Measurements from ENCODE around the gene DAB1. TPM values are rescaled to one million over a fixed set of nuclear protein-coding genes. Genes with fewer than 3 reads are reported as not detected.

DAB1 gene
- total RNA-seq, 1 donor from 2014 or later = 1.6 TPM

- Mint-ChIP-seq H3K4me3 (ENCODE audit: unreplicated experiment) (no peak overlapping the region), H3K36me3 (ENCODE audit: low read depth, unreplicated experiment) (no peaks in the 10 kb centered on the region), H3K27ac (ENCODE audit: unreplicated experiment) (no peak overlapping the region), H3K27me3 (ENCODE audit: low read depth, unreplicated experiment) (peaks cover 15% of the 10 kb centered on the region), H3K4me1 (ENCODE audit: low read depth, unreplicated experiment) (no peaks in the 10 kb centered on the region), H3K9me3 (ENCODE audit: unreplicated experiment) (no peaks in the 10 kb centered on the region)
- Histone ChIP-seq H4K20me1 (ENCODE audit: insufficient read depth, low read length) (no peaks in the 10 kb centered on the region), H3K4me2 (ENCODE audit: low read length) (no peak overlapping the region), H3K9ac (ENCODE audit: low read length) (no peak overlapping the region), H3K36me3 (ENCODE audit: insufficient read depth, low read length) (no peaks in the 10 kb centered on the region), H3K79me2 (ENCODE audit: insufficient read depth, low read length) (no peaks in the 10 kb centered on the region), H3K4me3 (ENCODE audit: insufficient read depth, low read depth, low read length) (no peak overlapping the region), H2AFZ (ENCODE audit: low read depth, low read length) (no peak overlapping the region), H3K4me1 (ENCODE audit: insufficient read depth, low read length) (no peaks in the 10 kb centered on the region), H3K9me3 (ENCODE audit: insufficient read depth, low read depth, low read length) (no peaks in the 10 kb centered on the region), H3K27me3 (ENCODE audit: insufficient read depth, low read length) (no peaks in the 10 kb centered on the region), H3K27ac (ENCODE audit: low read depth, low read length) (no peak overlapping the region)
- TF ChIP-seq EZH2 (IDR thresholded peaks at IDR 0.05; ENCODE audit: insufficient read depth, low read length) (no peak), CTCF (IDR thresholded peaks at IDR 0.05; ENCODE audit: insufficient read depth, low read depth, low read length) (no peak)
- DNase-seq (ENCODE audit: low read depth) (no peak), FAIRE-seq (no peak)
Observed at GRCh38 chr1:57325536-57325935, 98.3 kb downstream of the DAB1 start.

- Histone ChIP-seq H3K4me2 (ENCODE audit: low read length) (no peak overlapping the region), H3K4me1 (ENCODE audit: insufficient read depth, low read length) (no peaks in the 10 kb centered on the region), H3K9ac (ENCODE audit: low read length) (no peak overlapping the region), H3K36me3 (ENCODE audit: insufficient read depth, low read length) (no peaks in the 10 kb centered on the region), H3K4me3 (ENCODE audit: insufficient read depth, low read depth, low read length) (no peak overlapping the region), H3K79me2 (ENCODE audit: insufficient read depth, low read length) (no peaks in the 10 kb centered on the region), H4K20me1 (ENCODE audit: insufficient read depth, low read length) (no peaks in the 10 kb centered on the region), H2AFZ (ENCODE audit: low read depth, low read length) (no peak overlapping the region), H3K27me3 (ENCODE audit: insufficient read depth, low read length) (no peaks in the 10 kb centered on the region), H3K9me3 (ENCODE audit: insufficient read depth, low read depth, low read length) (no peaks in the 10 kb centered on the region), H3K27ac (ENCODE audit: low read depth, low read length) (no peak overlapping the region)
- H3K9me3 Mint-ChIP-seq (ENCODE audit: unreplicated experiment) = no peaks in the 10 kb centered on the region
- FAIRE-seq (no peak), DNase-seq (ENCODE audit: low read depth) (no peak)
- H3K27me3 Mint-ChIP-seq (ENCODE audit: low read depth, unreplicated experiment) = peaks cover 13% of the 10 kb centered on the region
- TF ChIP-seq EZH2 (IDR thresholded peaks at IDR 0.05; ENCODE audit: insufficient read depth, low read length) (no peak), CTCF (IDR thresholded peaks at IDR 0.05; ENCODE audit: insufficient read depth, low read depth, low read length) (no peak)
- no peaks in the 10 kb centered on the region for H3K4me1 Mint-ChIP-seq (ENCODE audit: low read depth, unreplicated experiment)
- H3K27ac Mint-ChIP-seq (ENCODE audit: unreplicated experiment) = no peak overlapping the region
- H3K36me3 Mint-ChIP-seq (ENCODE audit: low read depth, unreplicated experiment) = no peaks in the 10 kb centered on the region
- no peak overlapping the region for H3K4me3 Mint-ChIP-seq (ENCODE audit: unreplicated experiment)
Observed at GRCh38 chr1:57325117-57325516, 98.7 kb downstream of the DAB1 start.

- no peak overlapping the region for H3K4me2 ChIP-seq (ENCODE audit: low read length)
- no peaks in the 10 kb centered on the region for H3K27me3 ChIP-seq (ENCODE audit: insufficient read depth, low read length)
- no peak overlapping the region for H3K4me3 ChIP-seq (ENCODE audit: insufficient read depth, low read depth, low read length)
- Mint-ChIP-seq H3K4me1 (ENCODE audit: low read depth, unreplicated experiment) (no peaks in the 10 kb centered on the region), H3K27me3 (ENCODE audit: low read depth, unreplicated experiment) (peaks cover 13% of the 10 kb centered on the region), H3K27ac (ENCODE audit: unreplicated experiment) (no peak overlapping the region), H3K4me3 (ENCODE audit: unreplicated experiment) (no peak overlapping the region), H3K36me3 (ENCODE audit: low read depth, unreplicated experiment) (no peaks in the 10 kb centered on the region), H3K9me3 (ENCODE audit: unreplicated experiment) (no peaks in the 10 kb centered on the region)
- FAIRE-seq (no peak), DNase-seq (ENCODE audit: low read depth) (no peak)
- no peaks in the 10 kb centered on the region for H3K36me3 ChIP-seq (ENCODE audit: insufficient read depth, low read length)
- H3K4me1 ChIP-seq (ENCODE audit: insufficient read depth, low read length) = peaks cover 1% of the 10 kb centered on the region
- no peaks in the 10 kb centered on the region for H3K79me2 ChIP-seq (ENCODE audit: insufficient read depth, low read length)
- H2AFZ ChIP-seq (ENCODE audit: low read depth, low read length) = no peak overlapping the region
- no peaks in the 10 kb centered on the region for H3K9me3 ChIP-seq (ENCODE audit: insufficient read depth, low read depth, low read length)
- no peaks in the 10 kb centered on the region for H4K20me1 ChIP-seq (ENCODE audit: insufficient read depth, low read length)
- H3K9ac ChIP-seq (ENCODE audit: low read length) = no peak overlapping the region
- TF ChIP-seq CTCF (IDR thresholded peaks at IDR 0.05; ENCODE audit: insufficient read depth, low read depth, low read length) = no peak
- no peak for TF ChIP-seq EZH2 (IDR thresholded peaks at IDR 0.05; ENCODE audit: insufficient read depth, low read length)
- H3K27ac ChIP-seq (ENCODE audit: low read depth, low read length) = no peak overlapping the region
Observed at GRCh38 chr1:57324388-57324787, 99.5 kb downstream of the DAB1 start.

All from astrocyte (in vitro differentiated cells and primary cell).